Skeletal muscle tissue (tissue), 4 donors: ENCODE results near the gene ATP6AP1. TPM values are rescaled to one million over a fixed set of nuclear protein-coding genes. Genes with fewer than 3 reads are reported as not detected.

Source experiments
- H3K27ac ChIP-seq: one replicate; pipeline ENCODE4 v1.7.0; 2013; ENCODE audit warnings: mild to moderate bottlenecking, low read depth, low read length, inconsistent platforms
- H3K27me3 ChIP-seq, 3 donors: one replicate each; pipeline ENCODE4 v1.7.0; 2013; ENCODE audit warnings: low read length in 3 of 3; ENCODE audit not compliant: control insufficient read depth in 3 of 3, insufficient read depth in 3 of 3
- H3K36me3 ChIP-seq, 3 donors: one replicate each; pipeline ENCODE4 v1.7.0; 2013; ENCODE audit warnings: low read length in 3 of 3; ENCODE audit not compliant: control insufficient read depth in 3 of 3, insufficient read depth in 3 of 3
- H3K4me1 ChIP-seq, 3 donors: one replicate each; pipeline ENCODE4 v1.7.0; 2013; ENCODE audit warnings: low read length in 3 of 3, mild to moderate bottlenecking in 3 of 3; ENCODE audit not compliant: control insufficient read depth in 3 of 3, insufficient read depth in 3 of 3
- H3K4me3 ChIP-seq, 3 donors: one replicate each; pipeline ENCODE4 v1.7.0; 2013; ENCODE audit warnings: low read length in 3 of 3
- H3K9ac ChIP-seq, 3 donors: one replicate each; pipeline ENCODE4 v1.7.0; 2013; ENCODE audit warnings: low read length in 3 of 3, mild to moderate bottlenecking in 3 of 3, moderate library complexity in 2 of 3, low read depth in 1 of 3
- H3K9me3 ChIP-seq, 3 donors: one replicate each; pipeline ENCODE4 v1.7.0; 2013; ENCODE audit warnings: low read length in 3 of 3; ENCODE audit not compliant: control insufficient read depth in 3 of 3
- total RNA-seq: library from RNA; depleted of rRNA; stranded (reverse); fragments of >200 nt; gene quantifications from one replicate; pipeline ENCODE4 v1.2.3, GENCODE V29; 2014
- donor health status: Osteomylitis.

ATP6AP1 gene
- total RNA-seq, 1 donor from 2014 or later, result 24.5 TPM

DNA sequence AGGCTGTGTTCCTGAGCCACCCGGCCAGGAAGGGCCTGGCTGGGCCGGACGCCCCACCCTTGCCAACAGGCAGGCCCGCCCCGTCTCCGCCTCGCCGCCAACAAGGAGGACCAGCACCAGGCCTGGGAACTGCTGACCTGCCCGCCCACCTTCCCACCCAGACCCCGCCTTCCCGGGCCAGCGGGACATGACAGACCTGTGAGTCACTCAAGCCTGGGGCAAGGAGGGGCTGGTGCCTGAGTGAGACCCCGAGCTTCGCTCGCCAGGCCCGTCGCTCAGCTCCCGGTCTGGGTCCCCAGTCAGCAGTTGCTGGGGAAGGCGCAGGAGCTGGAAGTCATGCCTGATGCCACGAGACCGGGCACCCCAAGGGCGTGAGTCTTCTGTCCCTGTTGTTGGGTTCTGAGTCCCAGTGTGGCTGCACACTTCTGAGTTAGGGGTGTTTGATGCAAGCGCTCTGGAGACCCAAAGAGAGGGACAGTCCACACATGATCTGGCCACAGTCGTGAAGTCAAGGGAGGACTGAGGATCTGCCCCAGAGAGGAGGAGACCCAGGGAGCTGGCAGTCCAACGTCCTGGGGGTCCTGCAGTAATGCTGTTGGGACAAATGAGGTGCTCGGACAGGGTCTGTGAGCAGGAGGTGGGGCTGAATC is 19.1 kb upstream of the ATP6AP1 start, which contains the start of gene DNASE1L1:
Gene DNASE1L1 (minus strand): TSS at position 33 of the 650 bp plus-strand sequence. CDS start 3,686 bp downstream, outside the sequence.
- peak within 1 kb of the TSS; percentile 95 for H3K27ac ChIP-seq
- peaks cover 18 to 21% (median 19%) of the 10 kb centered on the region in 3 donors for H3K4me1 ChIP-seq
- peaks cover 0 to 18% (median 3%) of the 10 kb centered on the region in 3 donors for H3K36me3 ChIP-seq
- peak within 1 kb of the TSS; percentile 72 to 88 (median 80) for H3K9ac ChIP-seq
- no peaks in the 10 kb centered on the region for H3K27me3 ChIP-seq
- H3K4me3 ChIP-seq, result peak within 1 kb of the TSS; percentile 65 to 73 (median 69)
- no peaks in the 10 kb centered on the region for H3K9me3 ChIP-seq

DNA sequence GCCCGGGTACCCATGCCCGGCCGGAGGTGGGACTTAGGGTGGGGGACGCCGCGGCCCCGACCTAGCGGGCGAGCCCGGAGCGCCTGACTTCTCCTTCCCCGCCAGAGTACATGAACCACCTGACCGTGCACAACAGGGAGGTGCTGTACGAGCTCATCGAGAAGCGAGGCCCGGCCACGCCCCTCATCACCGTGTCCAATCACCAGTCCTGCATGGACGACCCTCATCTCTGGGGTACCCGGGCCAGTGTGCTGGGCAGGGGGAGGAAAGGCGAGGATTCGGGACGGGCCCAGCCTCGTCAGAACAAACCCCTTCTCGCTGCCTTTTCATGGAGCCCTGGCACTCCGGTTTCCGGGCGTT is 16.5 kb upstream of the ATP6AP1 start:
- peaks cover 0 to 12% (median 7%) of the 10 kb centered on the region in 3 donors for H3K36me3 ChIP-seq
- no peaks in the 10 kb centered on the region for H3K9me3 ChIP-seq
- H3K27me3 ChIP-seq, result no peaks in the 10 kb centered on the region
- H3K9ac ChIP-seq, result peak overlapping the region; percentile 80 to 93 (median 81)
- peak overlapping the region; percentile 62 to 73 (median 72) for H3K4me3 ChIP-seq
- H3K27ac ChIP-seq, result peak overlapping the region; percentile 91
- peaks cover 18 to 21% (median 19%) of the 10 kb centered on the region in 3 donors for H3K4me1 ChIP-seq

DNA sequence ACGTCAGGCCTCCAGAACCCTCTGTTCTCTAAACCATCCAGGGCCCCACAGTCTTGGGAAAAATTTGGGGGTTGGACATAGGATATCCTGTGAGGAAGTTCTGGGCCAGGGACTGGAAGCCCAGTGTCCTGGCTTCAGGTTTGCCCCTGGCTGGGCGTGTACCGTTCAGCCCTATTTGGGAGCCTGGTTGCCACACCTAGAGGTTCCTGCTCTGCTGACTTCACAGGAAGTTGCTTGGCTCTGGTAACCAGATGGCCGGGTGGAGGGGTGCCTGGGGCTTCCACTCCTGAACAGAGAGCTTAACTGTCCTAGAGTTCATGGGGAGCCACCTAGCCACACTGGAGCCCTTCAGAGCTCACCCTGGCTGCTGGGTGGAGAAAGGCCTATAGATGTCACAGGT is 16.0 kb upstream of the ATP6AP1 start:
- Histone ChIP-seq H3K36me3 (peaks cover 0 to 12% (median 7%) of the 10 kb centered on the region in 3 donors), H3K27ac (peak overlapping the region; percentile 91), H3K4me1 (peaks cover 18 to 21% (median 19%) of the 10 kb centered on the region in 3 donors), H3K9ac (peak overlapping the region; percentile 20 to 93 (median 80)), H3K27me3 (no peaks in the 10 kb centered on the region), H3K4me3 (peak overlapping the region; percentile 62 to 73 (median 72)), H3K9me3 (no peaks in the 10 kb centered on the region)

DNA sequence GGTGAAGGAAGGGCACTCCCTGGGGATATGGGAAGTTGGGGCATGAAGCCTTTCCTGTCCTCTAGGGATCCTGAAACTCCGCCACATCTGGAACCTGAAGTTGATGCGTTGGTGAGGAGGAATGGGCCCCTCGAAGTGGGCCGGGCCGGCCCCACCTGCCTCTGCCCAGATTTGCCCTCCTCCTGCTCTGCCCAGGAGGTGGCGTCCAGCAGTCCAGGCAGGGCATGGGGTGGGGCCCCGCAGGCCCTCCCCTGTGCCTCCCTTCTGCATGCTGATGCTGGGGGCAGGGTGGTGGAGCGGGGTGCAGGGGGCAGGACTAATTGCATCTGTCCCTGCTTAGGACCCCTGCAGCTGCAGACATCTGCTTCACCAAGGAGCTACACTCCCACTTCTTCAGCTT is 15.3 kb upstream of the ATP6AP1 start:
- Histone ChIP-seq H3K4me3 (no peak overlapping the region), H3K27ac (no peak overlapping the region), H3K9me3 (no peaks in the 10 kb centered on the region), H3K36me3 (peaks cover 0 to 12% (median 7%) of the 10 kb centered on the region in 3 donors), H3K9ac (no peak overlapping the region), H3K4me1 (peaks cover 18 to 22% (median 19%) of the 10 kb centered on the region in 3 donors), H3K27me3 (no peaks in the 10 kb centered on the region)

DNA sequence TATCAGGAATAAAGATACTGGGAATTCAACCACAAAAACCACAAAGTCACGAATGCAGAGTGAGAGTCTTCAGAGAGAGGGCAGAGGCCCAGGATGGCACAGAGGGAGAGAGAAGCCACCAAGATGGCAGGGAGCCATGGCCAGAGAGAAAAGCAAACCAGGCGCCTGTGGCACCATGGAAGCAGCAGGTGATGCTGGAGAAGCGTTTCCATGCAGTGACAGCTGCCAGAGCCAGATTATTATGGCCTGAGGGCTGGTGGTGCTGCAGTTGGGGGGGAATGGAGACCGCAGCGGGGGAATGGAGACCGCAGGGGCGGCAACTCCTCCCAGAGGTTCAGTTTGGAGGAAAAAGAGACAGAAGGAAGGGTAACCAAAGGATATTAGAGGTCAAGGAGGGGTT is 11.3 kb upstream of the ATP6AP1 start:
- no peak overlapping the region for H3K27ac ChIP-seq
- no peaks in the 10 kb centered on the region for H3K27me3 ChIP-seq
- H3K36me3 ChIP-seq, result peaks cover 0 to 12% (median 11%) of the 10 kb centered on the region in 3 donors
- H3K9ac ChIP-seq, result no peak overlapping the region
- no peaks in the 10 kb centered on the region for H3K9me3 ChIP-seq
- peaks cover 12 to 33% (median 26%) of the 10 kb centered on the region in 3 donors for H3K4me1 ChIP-seq
- H3K4me3 ChIP-seq, result no peak overlapping the region

DNA sequence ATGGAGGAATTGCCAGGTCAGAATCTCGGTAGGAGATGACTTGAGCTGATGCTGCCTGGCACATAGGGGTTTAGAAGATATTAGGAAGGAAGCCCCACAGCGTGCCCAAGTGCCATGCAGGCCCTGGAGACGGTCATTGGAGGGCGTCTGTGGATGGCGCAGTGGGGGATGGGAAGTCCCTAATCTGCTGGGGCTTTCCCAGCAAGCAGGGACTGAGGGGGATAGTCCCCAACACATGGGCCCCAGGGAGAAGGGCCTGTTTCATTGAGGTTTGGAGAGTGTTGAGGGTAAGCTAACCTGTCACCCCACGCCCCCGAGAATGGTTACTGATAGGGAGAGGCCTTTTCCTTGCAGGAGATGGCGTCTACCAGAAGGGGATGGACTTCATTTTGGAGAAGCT is 9.3 kb upstream of the ATP6AP1 start:
- Histone ChIP-seq H3K9ac (no peak overlapping the region), H3K36me3 (peaks cover 0 to 8% (median 0%) of the 10 kb centered on the region in 3 donors), H3K9me3 (no peaks in the 10 kb centered on the region), H3K27ac (peak overlapping the region; percentile 19), H3K4me3 (no peak overlapping the region), H3K27me3 (no peaks in the 10 kb centered on the region), H3K4me1 (peaks cover 4 to 25% (median 15%) of the 10 kb centered on the region in 3 donors)

DNA sequence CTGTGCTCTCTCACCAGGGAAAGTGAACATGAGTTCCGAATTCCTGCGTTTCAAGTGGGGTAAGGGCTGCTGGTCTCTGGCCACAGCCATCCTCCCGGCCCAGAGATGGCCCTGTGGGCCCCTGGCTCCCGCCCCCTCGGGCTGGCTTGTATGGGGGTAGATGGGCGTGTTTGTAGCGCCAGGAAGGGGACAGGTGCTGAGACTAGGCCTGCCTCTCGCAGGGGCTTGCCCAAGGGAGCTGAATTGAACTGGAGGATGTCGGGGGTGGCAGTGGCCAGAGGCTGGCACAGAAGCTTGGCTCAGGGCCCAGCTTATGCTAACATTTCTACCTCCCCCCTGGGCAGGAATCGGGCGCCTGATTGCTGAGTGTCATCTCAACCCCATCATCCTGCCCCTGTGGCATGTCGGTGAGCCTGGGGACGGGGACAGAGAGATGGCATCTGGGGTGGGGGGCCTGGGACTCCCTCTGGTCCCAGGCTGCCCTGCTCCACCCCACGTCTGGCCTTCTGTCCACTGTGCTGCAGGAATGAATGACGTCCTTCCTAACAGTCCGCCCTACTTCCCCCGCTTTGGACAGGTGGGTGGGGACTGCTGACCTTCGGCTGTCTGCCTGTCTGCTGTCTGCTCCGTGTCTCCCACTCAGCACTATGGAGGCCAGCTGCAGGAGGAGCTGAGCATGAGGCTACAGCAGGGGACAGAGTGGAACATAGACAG is 8.6 kb upstream of the ATP6AP1 start:
- no peaks in the 10 kb centered on the region for H3K9me3 ChIP-seq
- peaks cover 4 to 25% (median 15%) of the 10 kb centered on the region in 3 donors for H3K4me1 ChIP-seq
- peak overlapping the region; percentile 25 for H3K27ac ChIP-seq
- no peaks in the 10 kb centered on the region for H3K27me3 ChIP-seq
- peak overlapping the region in 2 of 3 donors; percentile 38 to 60 for H3K4me3 ChIP-seq
- peak overlapping the region in 2 of 3 donors; percentile 43 to 73 for H3K9ac ChIP-seq
- peaks cover 0 to 8% (median 0%) of the 10 kb centered on the region in 3 donors for H3K36me3 ChIP-seq

DNA sequence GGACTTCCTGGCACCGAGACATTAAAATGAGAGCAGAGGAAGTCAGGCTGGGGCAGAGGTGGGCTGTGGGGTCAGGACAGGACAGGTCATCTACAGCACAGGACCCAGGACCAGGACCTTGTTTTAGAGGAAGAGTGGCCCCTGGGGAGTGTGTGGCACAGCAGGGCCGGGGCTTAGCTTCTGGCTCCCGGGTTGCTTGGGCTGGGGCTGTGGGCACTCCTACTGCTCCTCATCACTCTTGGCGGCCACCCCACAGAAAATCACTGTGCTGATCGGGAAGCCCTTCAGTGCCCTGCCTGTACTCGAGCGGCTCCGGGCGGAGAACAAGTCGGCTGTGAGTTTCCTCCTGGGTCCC is 8.1 kb upstream of the ATP6AP1 start:
- H3K4me3 ChIP-seq, result peak overlapping the region in 2 of 3 donors; percentile 38 to 60

DNA sequence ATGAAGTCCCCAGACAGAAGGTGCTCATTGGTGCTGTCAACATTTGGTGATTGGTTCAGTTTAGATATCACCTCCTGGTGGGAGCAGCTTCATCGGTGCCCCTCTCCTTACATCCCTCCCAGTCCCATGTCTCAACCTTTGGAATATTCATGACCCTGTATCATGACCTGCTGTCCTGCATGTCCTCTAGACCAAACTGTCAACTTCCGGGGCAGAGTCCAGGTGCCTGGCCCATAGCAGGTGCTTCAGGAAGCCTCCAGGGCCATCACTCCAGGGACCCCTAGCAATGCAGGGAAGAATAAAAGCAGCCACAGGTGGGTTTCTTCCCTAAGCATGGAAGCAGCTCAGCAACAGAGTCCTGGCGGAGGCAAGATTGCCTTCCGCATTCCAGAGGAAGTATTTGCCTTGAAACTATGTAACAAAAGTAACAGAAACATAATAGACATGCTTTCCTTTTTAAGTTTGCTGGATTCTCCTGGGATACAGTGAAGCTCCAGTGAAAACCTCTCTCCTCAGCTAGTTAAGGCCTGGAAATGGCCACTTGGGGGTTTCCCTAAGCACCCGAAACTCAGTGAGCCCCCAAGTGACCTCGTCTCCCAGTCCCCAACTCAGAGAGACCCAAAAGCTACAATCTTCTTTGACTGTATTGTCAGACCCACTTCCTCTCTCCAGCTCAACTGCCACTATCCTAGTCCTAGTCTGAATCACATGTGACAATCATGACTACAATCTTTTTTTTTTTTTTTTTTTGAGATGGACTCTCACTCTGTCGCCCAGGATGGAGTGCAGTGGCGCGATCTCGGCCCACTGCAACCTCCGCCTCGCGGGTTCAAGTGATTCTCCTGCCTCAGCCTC is 1.3 kb upstream of the ATP6AP1 start:
- H3K9me3 ChIP-seq, result no peaks in the 10 kb centered on the region
- H3K4me1 ChIP-seq, result peaks cover 14 to 15% (median 15%) of the 10 kb centered on the region in 3 donors
- peaks cover 3 to 7% (median 4%) of the 10 kb centered on the region in 3 donors for H3K36me3 ChIP-seq
- H3K27ac ChIP-seq, result peak overlapping the region; percentile 1
- H3K9ac ChIP-seq, result peak overlapping the region in 1 of 3 donors; percentile 16
- peak overlapping the region in 1 of 3 donors; percentile 6 for H3K4me3 ChIP-seq
- no peaks in the 10 kb centered on the region for H3K27me3 ChIP-seq

More for the DNA sequence above, 8.1 kb upstream of the ATP6AP1 start:
- peak overlapping the region; percentile 25 for H3K27ac ChIP-seq
- no peaks in the 10 kb centered on the region for H3K9me3 ChIP-seq
- peaks cover 0 to 4% (median 0%) of the 10 kb centered on the region in 3 donors for H3K36me3 ChIP-seq
- H3K9ac ChIP-seq, result peak overlapping the region in 2 of 3 donors; percentile 43 to 73
- no peaks in the 10 kb centered on the region for H3K27me3 ChIP-seq
- peaks cover 4 to 25% (median 15%) of the 10 kb centered on the region in 3 donors for H3K4me1 ChIP-seq
